ENCODE data around the gene TRIM38.

Gene TRIM38

GRCh38 chr6:26031151-26031594, 68.6 kb downstream of the TRIM38 start:
- H3K9me3 ChIP-seq (ENCODE audit: control insufficient read depth, low read length), result no peaks in the 10 kb centered on the region
- no peak overlapping the region for H2AK5ac ChIP-seq (ENCODE audit: low read length, severe bottlenecking)
- peak overlapping the region; percentile 97 for H3K4me2 ChIP-seq (ENCODE audit: low read length, poor library complexity, severe bottlenecking)
- peak overlapping the region; percentile 27 for H3K27ac ChIP-seq (ENCODE audit: low read length, poor library complexity, severe bottlenecking)
- WGBS, result 5% methylated on average over 3 of the region's 5 CpGs
- no peak overlapping the region for H2BK12ac ChIP-seq (ENCODE audit: low read length in 2 of 2)
- H2BK5ac ChIP-seq (ENCODE audit: low read depth, low read length, poor library complexity, severe bottlenecking), result no peak overlapping the region
- no peak overlapping the region for H2AFZ ChIP-seq (ENCODE audit: low read depth, low read length)
- no peak overlapping the region for H2BK15ac ChIP-seq (ENCODE audit: low read depth, poor library complexity, severe bottlenecking)
- no peaks in the 10 kb centered on the region for H3K27me3 ChIP-seq (ENCODE audit: control insufficient read depth in 1 of 2, insufficient read depth in 1 of 2, low read length in 2 of 2)
- H4K8ac ChIP-seq (ENCODE audit: low read length), result no peak overlapping the region
- H3K4me3 ChIP-seq (ENCODE audit: insufficient read depth in 1 of 2, low read depth in 1 of 2, low read length in 2 of 2), result peak overlapping the region in 1 of 2 experiments; percentile 83
- no peak overlapping the region for H3K14ac ChIP-seq (ENCODE audit: low read length in 2 of 2)
- H3K79me1 ChIP-seq (replicated peaks; ENCODE audit: low read length, poor library complexity, severe bottlenecking), result no peaks in the 10 kb centered on the region
- H3K4ac ChIP-seq (ENCODE audit: low read depth in 1 of 2, low read length in 2 of 2), result no peak overlapping the region
- H3K23ac ChIP-seq (ENCODE audit: low read length in 2 of 2), result no peak overlapping the region
- H3K9ac ChIP-seq (ENCODE audit: low read length), result peak overlapping the region; percentile 86
- DNase-seq, result peak; percentile 47
- no peak overlapping the region for H2BK120ac ChIP-seq (ENCODE audit: low read depth, low read length)
- H3K4me1 ChIP-seq (ENCODE audit: control insufficient read depth, insufficient read depth, low read depth, low read length), result peaks cover 5% of the 10 kb centered on the region
- no peak overlapping the region for H3K18ac ChIP-seq (ENCODE audit: low read depth in 1 of 2, low read length in 2 of 2)
- no peak overlapping the region for H4K91ac ChIP-seq (ENCODE audit: low read length)
- H3K36me3 ChIP-seq (ENCODE audit: control insufficient read depth in 1 of 2, insufficient read depth in 2 of 2, low read depth in 1 of 2, low read length in 2 of 2), result no peaks in the 10 kb centered on the region

GRCh38 chr6:26031595-26032339, 69.2 kb downstream of the TRIM38 start:
- H4K91ac ChIP-seq (ENCODE audit: low read length), result no peak overlapping the region
- no peak overlapping the region for H2AK5ac ChIP-seq (ENCODE audit: low read length, severe bottlenecking)
- no peaks in the 10 kb centered on the region for H3K27me3 ChIP-seq (ENCODE audit: control insufficient read depth in 1 of 2, insufficient read depth in 1 of 2, low read length in 2 of 2)
- H3K18ac ChIP-seq (ENCODE audit: low read depth in 1 of 2, low read length in 2 of 2), result peak overlapping the region; percentile 19 to 37
- no peak overlapping the region for H2BK15ac ChIP-seq (ENCODE audit: low read depth, poor library complexity, severe bottlenecking)
- H2BK120ac ChIP-seq (ENCODE audit: low read depth, low read length), result no peak overlapping the region
- peak overlapping the region; percentile 86 for H3K9ac ChIP-seq (ENCODE audit: low read length)
- no peak overlapping the region for H2BK5ac ChIP-seq (ENCODE audit: low read depth, low read length, poor library complexity, severe bottlenecking)
- no peaks in the 10 kb centered on the region for H3K36me3 ChIP-seq (ENCODE audit: control insufficient read depth in 1 of 2, insufficient read depth in 2 of 2, low read depth in 1 of 2, low read length in 2 of 2)
- DNase-seq, result peak; percentile 98
- peak overlapping the region; percentile 27 for H3K27ac ChIP-seq (ENCODE audit: low read length, poor library complexity, severe bottlenecking)
- no peak overlapping the region for H3K14ac ChIP-seq (ENCODE audit: low read length in 2 of 2)
- no peaks in the 10 kb centered on the region for H3K79me1 ChIP-seq (replicated peaks; ENCODE audit: low read length, poor library complexity, severe bottlenecking)
- H3K4me3 ChIP-seq (ENCODE audit: insufficient read depth in 1 of 2, low read depth in 1 of 2, low read length in 2 of 2), result peak overlapping the region; percentile 71 to 83
- H4K8ac ChIP-seq (ENCODE audit: low read length), result peak overlapping the region; percentile 17
- no peaks in the 10 kb centered on the region for H3K9me3 ChIP-seq (ENCODE audit: control insufficient read depth, low read length)
- H3K4me2 ChIP-seq (ENCODE audit: low read length, poor library complexity, severe bottlenecking), result peak overlapping the region; percentile 97
- H2AFZ ChIP-seq (ENCODE audit: low read depth, low read length), result no peak overlapping the region
- under 1% methylated on average over 40 of the region's 44 CpGs for WGBS
- H3K4ac ChIP-seq (ENCODE audit: low read depth in 1 of 2, low read length in 2 of 2), result no peak overlapping the region
- no peak overlapping the region for H2BK12ac ChIP-seq (ENCODE audit: low read length in 2 of 2)
- H3K4me1 ChIP-seq (ENCODE audit: control insufficient read depth, insufficient read depth, low read depth, low read length), result peaks cover 5% of the 10 kb centered on the region
- peak overlapping the region in 1 of 2 experiments; percentile 80 for H3K23ac ChIP-seq (ENCODE audit: low read length in 2 of 2)

- peak; percentile 58 for DNase-seq
- H3K4ac ChIP-seq (ENCODE audit: low read depth in 1 of 2, low read length in 2 of 2), result no peak overlapping the region
- H3K9ac ChIP-seq (ENCODE audit: low read length), result peak overlapping the region; percentile 86
- no peaks in the 10 kb centered on the region for H3K36me3 ChIP-seq (ENCODE audit: control insufficient read depth in 1 of 2, insufficient read depth in 2 of 2, low read depth in 1 of 2, low read length in 2 of 2)
- no peak overlapping the region for H2BK120ac ChIP-seq (ENCODE audit: low read depth, low read length)
- H4K8ac ChIP-seq (ENCODE audit: low read length), result no peak overlapping the region
- peak overlapping the region; percentile 11 to 83 for H3K4me3 ChIP-seq (ENCODE audit: insufficient read depth in 1 of 2, low read depth in 1 of 2, low read length in 2 of 2)
- no peak overlapping the region for H2AFZ ChIP-seq (ENCODE audit: low read depth, low read length)
- no peaks in the 10 kb centered on the region for H3K9me3 ChIP-seq (ENCODE audit: control insufficient read depth, low read length)
- no peak overlapping the region for H3K14ac ChIP-seq (ENCODE audit: low read length in 2 of 2)
- no peak overlapping the region for H3K23ac ChIP-seq (ENCODE audit: low read length in 2 of 2)
- no peaks in the 10 kb centered on the region for H3K27me3 ChIP-seq (ENCODE audit: control insufficient read depth in 1 of 2, insufficient read depth in 1 of 2, low read length in 2 of 2)
- peak overlapping the region; percentile 92 for H3K27ac ChIP-seq (ENCODE audit: low read length, poor library complexity, severe bottlenecking)
- no peak overlapping the region for H2BK5ac ChIP-seq (ENCODE audit: low read depth, low read length, poor library complexity, severe bottlenecking)
- H3K79me1 ChIP-seq (replicated peaks; ENCODE audit: low read length, poor library complexity, severe bottlenecking), result no peaks in the 10 kb centered on the region
- WGBS, result 0% methylated on average over 14 of the region's 19 CpGs
- H4K91ac ChIP-seq (ENCODE audit: low read length), result no peak overlapping the region
- no peak overlapping the region for H2BK15ac ChIP-seq (ENCODE audit: low read depth, poor library complexity, severe bottlenecking)
- peak overlapping the region; percentile 1 to 50 for H3K18ac ChIP-seq (ENCODE audit: low read depth in 1 of 2, low read length in 2 of 2)
- H3K4me1 ChIP-seq (ENCODE audit: control insufficient read depth, insufficient read depth, low read depth, low read length), result peaks cover 4% of the 10 kb centered on the region
- H2BK12ac ChIP-seq (ENCODE audit: low read length in 2 of 2), result no peak overlapping the region
- H3K4me2 ChIP-seq (ENCODE audit: low read length, poor library complexity, severe bottlenecking), result peak overlapping the region; percentile 73
- no peak overlapping the region for H2AK5ac ChIP-seq (ENCODE audit: low read length, severe bottlenecking)
Measured at GRCh38 chr6:26032340-26033084, 69.9 kb downstream of the TRIM38 start.

Data from mesenchymal stem cell (in vitro differentiated cells and primary cell).